ENCODE data around the gene SF1. TPM values are rescaled to one million over a fixed set of nuclear protein-coding genes. Genes with fewer than 3 reads are reported as not detected.

The SF1 gene
- total and polyA plus RNA-seq, 2 donors (not counting 3 experiments of a cell fraction or from before 2014, with no cell fraction given): 95.0 to 342 TPM

GRCh38 chr11:64763526-64764039 lies 14.8 kb downstream of the SF1 start:
- peaks cover 3% of the 10 kb centered on the region for H4K20me1 ChIP-seq (replicated peaks; ENCODE audit: control insufficient read depth, extremely low read depth, insufficient read depth, low read length)
- BruUV-seq (replicated peaks): no TSS peak
- ChIA-PET CTCF (interaction anchor here (1.0 to 2.6 kb wide), 5 partner anchors 9 to 75 kb away, joined by 3 to 12 read pairs (median 6); partner anchors contain the start of gene SF1), POLR2A (interaction anchor here (0.6 to 1.1 kb wide), 2 partner anchors 9 to 15 kb away, joined by 4 to 8 read pairs; partner anchors contain the start of gene SF1)
- intact Hi-C loops (cut with micrococcal nuclease) (no loop called here), dilution Hi-C loops (cut with MboI; ENCODE audit: extremely low pct_ligation_motif_present, low sequenced_read_pairs) (no loop called here)
- TF ChIP-seq MAX (IDR thresholded peaks at IDR 0.05; ENCODE audit: insufficient read depth, insufficient read length): no peak
- peak; percentile 9 for TF ChIP-seq POLR2AphosphoS5 (IDR thresholded peaks at IDR 0.05; ENCODE audit: insufficient read depth, low read depth, low read length)
- no peak for TF ChIP-seq JUN (IDR thresholded peaks at IDR 0.05; ENCODE audit: borderline replicate concordance, insufficient read depth, insufficient read length, low read depth)
- TF ChIP-seq MYC (IDR thresholded peaks at IDR 0.05; ENCODE audit: low read depth, low read length): no peak
- TF ChIP-seq CTCF (IDR thresholded peaks at IDR 0.05; ENCODE audit: extremely low read depth in 1 of 2, insufficient read depth in 1 of 2, low read depth in 1 of 2, low read length in 2 of 2): no peak
- H3K27ac ChIP-seq (ENCODE audit: insufficient read depth, low read depth, low read length): peak overlapping the region; percentile 1
- H3K9me3 ChIP-seq (replicated peaks; ENCODE audit: control insufficient read depth, insufficient read depth, low read length): no peaks in the 10 kb centered on the region
- no peak for DNase-seq (ENCODE audit: low read depth, low spot score)
- no peak overlapping the region for H3K4me3 ChIP-seq (replicated peaks in 1 of 3; ENCODE audit: insufficient read depth in 1 of 3, low read depth in 1 of 3, low read length in 3 of 3)
- peaks cover 38 to 49% of the 10 kb centered on the region in 2 experiments for H3K36me3 ChIP-seq (ENCODE audit: control insufficient read depth in 2 of 2, extremely low read depth in 1 of 2, insufficient read depth in 2 of 2, low read length in 2 of 2)
- no peaks in the 10 kb centered on the region for H3K27me3 ChIP-seq (ENCODE audit: control insufficient read depth in 2 of 2, insufficient read depth in 2 of 2, low read length in 2 of 2)
- FAIRE-seq: no peak
- no peaks in the 10 kb centered on the region for H3K9me1 ChIP-seq (replicated peaks; ENCODE audit: control insufficient read depth, extremely low read depth, insufficient read depth, low read length)
- no peak overlapping the region for H3K9ac ChIP-seq (replicated peaks; ENCODE audit: extremely low read depth, insufficient read depth, low read length)
- no peak overlapping the region for H2AFZ ChIP-seq (ENCODE audit: low read depth, low read length)
- H3K4me1 ChIP-seq (ENCODE audit: control insufficient read depth, extremely low read depth, insufficient read depth, low read length): peaks cover 20% of the 10 kb centered on the region
- H3K79me2 ChIP-seq (ENCODE audit: control insufficient read depth, insufficient read depth, low read length): peaks cover 23% of the 10 kb centered on the region
- H3K4me2 ChIP-seq (ENCODE audit: insufficient read depth, low read length): no peak overlapping the region

Measured in endothelial cell of umbilical vein (primary cell).